ENCODE data around the gene SNRPE. TPM values are rescaled to one million over a fixed set of nuclear protein-coding genes. Genes with fewer than 3 reads are reported as not detected.

The SNRPE gene
- total and polyA plus RNA-seq, 2 of the 13 experiments (the other 11 are each of a cell fraction or from before 2014, with no cell fraction given) = 146 to 281 TPM

- TF ChIP-seq FUBP1 (CRISPR knock-in tag; IDR thresholded peaks at IDR 0.05; ENCODE audit: borderline replicate concordance) (no peak), ZMAT3 (CRISPR knock-in tag; conservative IDR thresholded peaks at IDR 0.05) (peak; percentile 96), NR2F1 (CRISPR knock-in tag; IDR thresholded peaks at IDR 0.05) (no peak), KLF13 (CRISPR knock-in tag; IDR thresholded peaks at IDR 0.05) (peak; percentile 55; the same call in 1 of the 2 replicates), ZNF251 (CRISPR knock-in tag; IDR thresholded peaks at IDR 0.05) (no peak), RNF2 (conservative IDR thresholded peaks at IDR 0.05; ENCODE audit: low read depth) (peak; percentile 81; the same call in 1 of the 2 replicates), SMARCC2 (IDR thresholded peaks at IDR 0.05) (no peak), ZNF432 (CRISPR knock-in tag; IDR thresholded peaks at IDR 0.05; ENCODE audit: borderline replicate concordance) (no peak), KLF15 (CRISPR knock-in tag; IDR thresholded peaks at IDR 0.05; ENCODE audit: borderline replicate concordance) (peak; percentile 91; the same call in 1 of the 2 replicates), HCFC1 (IDR thresholded peaks at IDR 0.05; ENCODE audit: low read depth, low read length) (peak; percentile 73), ZNF639 (CRISPR knock-in tag; conservative IDR thresholded peaks at IDR 0.05) (peak; percentile 68), KLF11 (CRISPR knock-in tag; IDR thresholded peaks at IDR 0.05) (peak; percentile 59), FOSL2 (CRISPR knock-in tag; IDR thresholded peaks at IDR 0.05) (peak; percentile 70), ZNF775 (CRISPR knock-in tag; IDR thresholded peaks at IDR 0.05; ENCODE audit: borderline replicate concordance) (0 out of 2 replicates have a peak, but pooled peaks have one; percentile 19), MXD4 (CRISPR knock-in tag; IDR thresholded peaks at IDR 0.05) (peak; percentile 93), HDAC6 (IDR thresholded peaks at IDR 0.05; ENCODE audit: low read depth, low read length) (no peak), ZNF160 (CRISPR knock-in tag; IDR thresholded peaks at IDR 0.05) (peak; percentile 64; the same call in 1 of the 2 replicates), ZFP90 (CRISPR knock-in tag; IDR thresholded peaks at IDR 0.05; ENCODE audit: borderline replicate concordance) (peak; percentile 83; the same call in 1 of the 2 replicates), ZNF333 (CRISPR knock-in tag; IDR thresholded peaks at IDR 0.05; ENCODE audit: borderline replicate concordance) (no peak), ZNF644 (CRISPR knock-in tag; IDR thresholded peaks at IDR 0.05; ENCODE audit: low read depth) (no peak), ZBTB38 (CRISPR knock-in tag; IDR thresholded peaks at IDR 0.05) (peak; percentile 63; the same call in 1 of the 2 replicates), SMAD1 (CRISPR knock-in tag; IDR thresholded peaks at IDR 0.05; ENCODE audit: borderline replicate concordance, low read depth) (peak; percentile 89; the same call in 1 of the 2 replicates), HES4 (CRISPR knock-in tag; IDR thresholded peaks at IDR 0.05; ENCODE audit: borderline replicate concordance) (no peak; the same call in 1 of the 2 replicates)
- TF ChIP-seq, protein P1, sequence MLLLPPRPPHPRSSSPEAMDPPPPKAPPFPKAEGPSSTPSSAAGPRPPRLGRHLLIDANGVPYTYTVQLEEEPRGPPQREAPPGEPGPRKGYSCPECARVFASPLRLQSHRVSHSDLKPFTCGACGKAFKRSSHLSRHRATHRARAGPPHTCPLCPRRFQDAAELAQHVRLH (CRISPR knock-in tag; IDR thresholded peaks at IDR 0.05; ENCODE audit: borderline replicate concordance, low read depth) = peak; percentile 94; the same call in 1 of the 2 replicates
- TF ChIP-seq, protein P2, sequence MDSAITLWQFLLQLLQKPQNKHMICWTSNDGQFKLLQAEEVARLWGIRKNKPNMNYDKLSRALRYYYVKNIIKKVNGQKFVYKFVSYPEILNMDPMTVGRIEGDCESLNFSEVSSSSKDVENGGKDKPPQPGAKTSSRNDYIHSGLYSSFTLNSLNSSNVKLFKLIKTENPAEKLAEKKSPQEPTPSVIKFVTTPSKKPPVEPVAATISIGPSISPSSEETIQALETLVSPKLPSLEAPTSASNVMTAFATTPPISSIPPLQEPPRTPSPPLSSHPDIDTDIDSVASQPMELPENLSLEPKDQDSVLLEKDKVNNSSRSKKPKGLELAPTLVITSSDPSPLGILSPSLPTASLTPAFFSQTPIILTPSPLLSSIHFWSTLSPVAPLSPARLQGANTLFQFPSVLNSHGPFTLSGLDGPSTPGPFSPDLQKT (CRISPR knock-in tag; IDR thresholded peaks at IDR 0.05; ENCODE audit: borderline replicate concordance) = peak; percentile 81; the same call in 1 of the 2 replicates
Measured at GRCh38 chr1:203861379-203862184, at the start of gene SNRPE (continued).

All from HepG2 (cell line).